ENCODE data around the gene SIRT2. TPM values are rescaled to one million over a fixed set of nuclear protein-coding genes. Genes with fewer than 3 reads are reported as not detected.

Gene SIRT2
- 47.3 and 50.2 TPM in 2 replicates for total RNA-seq

GRCh38 chr19:38899447-38900201, at the start of gene SIRT2, which contains the start of gene NFKBIB:
TSS of gene SIRT2 (minus strand) at chr19:38899618. CDS start at chr19:38899521, 97 bp downstream.
TSS of gene NFKBIB (plus strand) at chr19:38899969. CDS start at chr19:38900033, 64 bp downstream.

GRCh38 chr19:38930776-38931520, 31.5 kb upstream of the SIRT2 start, which contains the start of gene MRPS12:
TSS of gene MRPS12 (plus strand) at chr19:38930944. CDS start at chr19:38931295, 351 bp downstream.

GRCh38 chr19:38929929-38930775, 30.7 kb upstream of the SIRT2 start, which contains the start of gene SARS2:
TSS of gene SARS2 (minus strand) at chr19:38930763. CDS start at chr19:38930736, 27 bp downstream.

GRCh38 chr19:38877781-38878574, 21.4 kb downstream of the SIRT2 start, which contains the start of gene RINL:
TSS of gene RINL (minus strand) at chr19:38878275. CDS start at chr19:38876742, 1,533 bp downstream.

GRCh38 chr19:38849860-38850435, 49.5 kb downstream of the SIRT2 start, which contains the start of gene HNRNPL:
TSS of gene HNRNPL (minus strand) at chr19:38849986. CDS start at chr19:38849966, 20 bp downstream.

Other genes starting within 250 kb of the SIRT2 start
- 0.13 TPM in 1 of 2 replicates, not detected in the other for gene CAPN12, start 155.1 kb downstream of the SIRT2 start, total RNA-seq
- gene LGALS7, start 126.1 kb downstream of the SIRT2 start, total RNA-seq = not detected in 2 replicates
- not detected in 2 replicates for gene LGALS7B, start 110.4 kb downstream of the SIRT2 start, total RNA-seq
- gene LGALS4, start 86.7 kb downstream of the SIRT2 start, total RNA-seq = not detected in 2 replicates
- gene ECH1, start 67.8 kb downstream of the SIRT2 start, total RNA-seq = 30.0 and 37.6 TPM in 2 replicates
- gene HNRNPL, start 49.6 kb downstream of the SIRT2 start, total RNA-seq = 144 and 174 TPM in 2 replicates
- gene RINL, start 21.3 kb downstream of the SIRT2 start, total RNA-seq = 1.6 and 2.6 TPM in 2 replicates
- 11.2 and 15.3 TPM in 2 replicates for gene NFKBIB, start 351 bp upstream of the SIRT2 start, total RNA-seq
- gene CCER2, start 12.6 kb upstream of the SIRT2 start, total RNA-seq = not detected in 2 replicates
- 10.5 and 22.1 TPM in 2 replicates for gene SARS2, start 31.1 kb upstream of the SIRT2 start, total RNA-seq
- 20.7 and 27.4 TPM in 2 replicates for gene MRPS12, start 31.3 kb upstream of the SIRT2 start, total RNA-seq
- gene FBXO17, start 76.1 kb upstream of the SIRT2 start, total RNA-seq = 27.2 and 43.7 TPM in 2 replicates
- gene FBXO27, start 132.9 kb upstream of the SIRT2 start, total RNA-seq = 2.9 and 5.4 TPM in 2 replicates
- 0.13 and 11.4 TPM in 2 replicates for gene ACP7, start 184.8 kb upstream of the SIRT2 start, total RNA-seq
- 7.7 and 13.7 TPM in 2 replicates for gene PAK4, start 226.2 kb upstream of the SIRT2 start, total RNA-seq